Measurements from ENCODE around the gene POU6F1.

POU6F1 gene

DNA sequence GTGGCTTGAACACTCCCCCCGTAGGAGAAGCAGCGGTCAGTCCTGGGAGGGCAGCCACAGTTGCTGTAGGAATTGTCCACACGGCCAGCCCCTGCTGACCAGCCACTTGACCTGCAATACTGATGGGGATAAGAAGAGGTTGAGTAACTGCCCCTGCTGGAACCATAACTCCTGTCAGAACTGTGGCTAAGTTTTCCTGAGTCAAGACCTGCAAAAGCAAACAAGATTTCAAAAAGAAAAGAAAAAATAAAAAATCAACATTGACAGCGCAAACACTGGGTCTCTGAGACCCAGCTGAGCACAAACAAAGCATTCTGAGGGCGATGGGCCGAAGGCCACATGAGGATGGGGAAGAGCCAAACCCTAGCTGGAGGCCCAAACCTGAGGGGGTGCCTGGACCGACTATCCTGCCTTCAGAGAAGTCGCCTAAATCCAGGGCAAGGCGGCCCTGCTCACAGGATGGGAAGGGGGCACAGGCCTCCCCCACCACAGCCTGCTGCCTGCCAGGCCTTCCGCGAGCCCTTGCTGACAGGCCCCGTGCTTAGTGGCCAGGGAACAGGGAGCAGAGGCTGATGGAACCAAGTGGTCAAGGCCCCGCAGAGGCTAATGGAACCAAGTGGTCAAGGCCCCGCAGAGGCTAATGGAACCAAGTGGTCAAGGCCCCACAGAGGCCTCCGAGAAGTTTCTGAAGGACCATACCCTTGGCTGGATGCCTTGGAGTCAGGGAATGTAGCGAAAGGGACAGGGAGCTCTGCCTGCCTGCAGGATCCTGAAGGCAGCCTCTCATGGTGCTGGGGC is 19.1 kb downstream of the POU6F1 start:
- no peak for DNase-seq (ENCODE audit: low read depth in 2 of 2, low spot score in 1 of 2)

DNA sequence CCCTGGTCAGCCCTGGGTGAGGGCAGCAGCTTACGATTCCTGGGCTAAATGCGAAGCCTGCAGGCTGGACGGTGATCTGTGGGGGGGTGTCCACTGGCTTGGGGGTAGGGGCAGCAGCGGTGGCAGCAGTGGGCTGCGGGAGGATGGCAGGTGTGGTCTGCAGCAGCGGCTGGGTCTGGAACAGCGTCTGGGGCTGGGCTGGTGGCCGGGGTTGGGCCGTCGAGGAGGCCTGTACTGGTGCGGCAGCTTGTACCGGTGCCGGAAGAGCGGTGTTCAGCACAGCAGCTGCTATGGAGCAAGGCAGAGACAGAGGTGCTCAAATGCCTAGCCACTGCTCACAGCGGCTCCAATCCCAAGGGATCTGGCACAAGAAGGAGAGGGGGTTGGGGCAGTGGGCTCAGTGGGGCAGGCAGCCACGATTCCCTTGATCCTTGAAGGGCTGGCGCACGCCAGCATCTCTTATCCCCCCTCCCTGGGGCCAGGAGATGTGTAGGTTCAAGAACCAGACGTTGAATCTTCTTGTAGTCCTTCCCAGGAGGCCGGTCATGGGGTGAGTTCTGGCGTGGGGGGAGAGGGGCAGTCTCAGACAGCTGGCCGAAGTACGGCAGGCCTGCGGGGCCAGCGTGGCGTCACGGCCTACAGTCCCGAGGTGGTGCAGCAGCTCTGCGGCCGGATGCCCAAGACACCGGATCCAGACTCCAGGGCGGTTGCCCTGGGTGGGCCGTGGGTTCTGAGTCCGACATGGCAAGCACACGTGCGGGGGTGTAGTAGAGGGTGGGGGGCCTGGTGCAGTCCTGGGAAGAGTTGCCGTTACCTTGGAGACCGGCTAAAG is 19.9 kb downstream of the POU6F1 start:
- no peak for DNase-seq (ENCODE audit: low read depth in 2 of 2, low spot score in 1 of 2)

DNA sequence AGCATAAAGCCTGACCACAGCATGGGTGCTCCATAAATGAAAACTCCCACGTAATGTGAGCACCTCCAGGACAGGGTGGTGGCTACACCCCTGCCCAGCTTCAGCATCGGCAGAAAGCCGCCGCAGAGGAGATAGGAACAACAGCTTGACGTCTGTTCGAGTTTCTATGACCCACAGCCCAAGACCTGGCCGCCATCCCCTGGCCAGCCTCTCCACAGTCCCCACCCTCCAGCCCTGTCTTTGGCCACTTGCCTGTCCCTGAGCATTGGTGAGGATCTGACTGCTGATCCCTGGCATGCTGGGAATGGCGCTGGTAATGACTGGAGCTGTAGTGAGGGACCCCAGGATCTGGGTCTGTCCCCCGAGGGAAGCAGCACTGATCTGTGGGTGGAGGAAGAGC is 21.3 kb downstream of the POU6F1 start:
- DNase-seq (ENCODE audit: low read depth in 2 of 2, low spot score in 1 of 2) = no peak

DNA sequence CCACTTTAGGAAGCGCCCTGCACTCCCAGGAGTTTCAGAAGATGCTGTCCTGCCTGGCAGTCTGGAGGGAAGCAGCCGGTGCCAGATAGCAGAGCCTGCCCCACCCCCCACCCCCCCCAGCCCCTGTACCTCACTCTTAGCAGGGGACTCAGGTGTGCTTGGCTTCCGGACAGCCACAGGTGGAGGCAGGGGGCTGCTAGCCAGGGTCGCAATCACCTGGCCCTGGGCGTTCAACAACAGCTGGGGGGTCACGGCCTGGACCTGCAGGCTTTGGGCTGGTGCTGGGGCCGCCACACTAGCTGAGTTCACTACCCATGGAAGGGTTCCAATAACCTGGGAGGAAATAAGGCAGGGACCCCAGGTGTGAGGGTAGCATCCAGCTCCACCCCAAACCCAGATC is 22.0 kb downstream of the POU6F1 start:
- DNase-seq (ENCODE audit: low read depth in 2 of 2, low spot score in 1 of 2) = no peak

DNA sequence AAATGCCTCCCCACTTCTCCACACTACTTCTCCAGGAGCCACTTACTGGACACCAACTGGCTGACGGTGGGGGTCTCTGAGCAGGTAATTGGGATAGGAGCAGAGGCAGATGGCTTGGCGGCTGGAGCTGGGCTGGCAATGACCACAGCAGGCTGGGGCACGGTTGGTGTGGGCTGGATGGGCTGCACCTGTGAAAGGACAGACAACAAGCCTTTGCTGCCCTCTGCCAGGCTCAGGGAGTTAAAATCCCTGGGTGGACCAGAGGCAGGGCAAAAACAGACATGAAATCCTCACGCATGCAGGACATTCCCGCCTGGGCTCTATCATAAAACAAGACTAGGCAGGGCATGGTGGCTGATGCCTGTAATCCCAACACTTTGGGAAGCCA is 25.6 kb downstream of the POU6F1 start:
- no peak for DNase-seq (ENCODE audit: low read depth in 2 of 2, low spot score in 1 of 2)

DNA sequence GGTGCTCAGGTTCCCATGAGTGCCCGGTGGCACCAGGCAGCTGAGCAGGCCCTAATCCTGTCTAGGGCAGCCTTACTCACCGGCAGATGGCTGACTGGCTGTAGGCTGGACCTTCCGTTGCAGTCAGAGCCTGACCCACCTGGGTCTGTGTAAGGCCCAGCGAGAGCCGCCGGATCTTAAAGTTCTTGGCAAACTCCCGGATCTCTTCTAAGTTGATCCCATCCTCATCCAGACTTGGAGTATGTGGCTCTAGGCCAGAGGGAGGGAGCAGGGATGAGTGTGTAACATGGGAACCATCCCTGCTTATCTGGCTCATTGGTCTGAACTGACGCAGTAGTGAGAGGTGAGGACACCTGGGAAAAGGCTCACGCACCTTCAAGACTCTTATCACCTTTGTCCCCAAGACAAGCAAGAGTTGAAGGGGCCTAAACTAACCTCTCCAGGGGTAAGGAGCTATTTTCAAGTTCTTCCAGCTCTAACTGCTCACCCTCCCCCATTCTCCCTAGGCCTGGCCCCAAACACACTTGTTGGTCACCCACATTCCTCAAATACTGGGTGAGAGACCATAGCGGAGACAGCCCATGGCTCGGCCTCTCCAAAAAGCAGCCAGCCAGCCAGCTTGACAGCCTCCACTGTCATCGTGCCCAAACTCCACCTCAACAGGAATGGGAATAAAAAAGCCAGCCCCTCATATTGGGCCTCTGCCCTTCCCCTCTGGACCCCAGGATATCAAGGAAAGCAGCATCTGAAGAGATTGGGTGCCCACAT is 26.2 kb downstream of the POU6F1 start:
- DNase-seq (ENCODE audit: low read depth in 2 of 2, low spot score in 1 of 2) = no peak

DNA sequence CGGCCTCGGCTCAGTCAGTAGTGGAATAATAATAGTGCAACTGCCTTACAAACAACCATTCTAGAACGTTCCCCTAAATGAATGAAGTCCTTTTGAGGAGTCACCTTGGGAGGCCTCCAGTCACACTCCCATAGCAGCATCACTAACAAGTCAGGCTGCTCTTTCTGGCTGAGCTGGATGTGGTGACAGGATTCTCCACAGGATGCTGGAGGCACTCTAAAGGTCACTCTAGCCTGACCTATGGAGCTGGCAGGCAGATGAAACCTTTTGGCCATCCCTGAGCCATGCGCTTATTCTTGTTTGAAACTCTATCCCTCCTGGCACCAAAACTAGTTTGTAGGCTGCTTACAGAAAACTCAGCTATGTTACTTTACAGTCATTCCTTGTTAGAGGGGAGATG is 27.0 kb downstream of the POU6F1 start:
- DNase-seq (ENCODE audit: low read depth in 2 of 2, low spot score in 1 of 2) = no peak

DNA sequence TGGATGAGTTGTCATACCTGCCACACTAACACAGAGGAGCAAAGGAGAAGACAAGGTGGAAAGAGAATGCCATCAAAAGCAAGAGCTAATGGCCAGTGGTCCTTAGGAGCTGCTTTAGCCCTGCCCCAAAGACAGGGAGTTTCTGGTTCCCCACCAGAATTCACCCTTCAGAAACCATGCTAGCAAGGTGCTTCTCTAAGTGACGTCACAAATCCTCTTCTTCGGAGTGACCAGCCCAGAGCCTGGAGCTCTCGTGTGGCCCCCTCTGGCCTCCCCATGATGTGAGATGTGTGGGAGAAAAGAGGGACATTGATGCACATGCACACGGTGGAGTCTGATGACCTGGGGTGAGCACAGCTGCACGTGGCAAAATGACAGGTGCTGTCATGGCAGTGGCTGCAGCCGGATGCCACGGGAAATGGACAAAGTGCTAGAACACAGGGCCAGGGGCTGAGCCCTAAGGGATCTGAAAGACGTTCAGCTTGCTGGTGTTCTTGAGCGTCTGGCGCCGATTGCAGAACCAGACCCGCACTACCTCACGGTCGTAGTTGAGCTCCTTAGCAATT is 28.0 kb downstream of the POU6F1 start:
- no peak for DNase-seq (ENCODE audit: low read depth in 2 of 2, low spot score in 1 of 2)

DNA sequence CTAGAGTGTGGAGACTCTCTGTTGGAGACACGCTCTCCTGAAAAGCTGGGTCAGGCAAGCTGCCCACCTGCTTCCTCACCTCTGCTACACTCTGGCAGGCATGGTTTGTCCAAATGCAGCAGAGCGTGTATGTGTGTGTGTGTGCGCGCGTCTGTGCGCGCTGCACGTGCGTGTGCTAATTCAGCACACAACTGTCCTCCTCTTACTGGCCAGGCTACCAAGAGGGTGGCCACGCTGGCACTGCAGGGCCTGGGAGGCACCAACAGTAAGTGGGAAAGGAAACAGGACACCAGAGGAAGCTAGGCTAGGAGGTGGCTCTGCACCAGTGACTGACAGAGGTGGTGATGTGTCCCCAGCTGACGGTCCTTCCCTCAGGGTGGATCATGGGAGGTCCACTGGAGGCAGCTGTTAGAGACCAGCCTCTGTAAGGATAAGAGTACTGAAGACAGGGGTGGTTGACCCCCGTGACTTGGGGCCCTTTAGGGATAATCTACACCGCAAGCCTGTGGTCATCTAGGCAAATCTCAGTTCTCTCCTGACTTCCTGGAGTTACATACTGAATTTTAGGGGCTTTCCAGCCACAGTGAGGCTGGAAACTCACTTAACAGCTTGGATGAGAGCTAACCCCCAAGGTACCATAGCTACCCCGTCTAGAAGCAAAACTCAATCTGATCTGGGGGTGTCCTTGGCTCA is 29.4 kb downstream of the POU6F1 start:
- DNase-seq (ENCODE audit: low read depth in 2 of 2, low spot score in 1 of 2) = no peak

DNA sequence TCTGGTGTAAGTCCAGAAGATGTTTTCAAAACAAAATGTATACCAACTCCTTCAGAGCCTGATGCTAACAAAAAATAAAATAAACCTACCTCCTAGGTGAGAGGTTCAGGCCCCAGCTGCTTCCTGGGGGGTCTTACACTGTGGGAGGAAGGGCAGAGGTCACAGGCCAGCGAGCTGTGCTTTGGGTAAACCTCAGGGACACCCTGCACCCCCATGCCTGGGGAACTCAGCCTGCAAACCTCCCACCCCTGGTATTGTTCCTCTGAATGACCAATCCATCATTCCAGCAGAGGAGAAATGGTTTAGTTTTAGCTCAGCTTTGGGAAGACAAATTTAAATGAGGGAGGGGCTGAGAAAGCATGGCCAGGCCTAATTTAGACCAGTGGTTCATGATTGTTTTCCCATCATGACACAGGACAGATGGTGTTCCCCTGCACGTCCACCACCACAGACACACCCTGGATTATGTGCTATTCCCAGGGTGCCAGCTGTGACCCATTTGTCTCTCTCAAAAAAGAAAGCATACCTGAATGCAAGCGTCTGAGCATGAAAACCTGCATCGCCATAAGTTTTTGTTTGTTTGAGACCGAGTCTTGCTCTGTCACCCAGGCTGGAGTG is 30.4 kb downstream of the POU6F1 start:
- DNase-seq (ENCODE audit: low read depth in 2 of 2, low spot score in 1 of 2) = no peak

DNA sequence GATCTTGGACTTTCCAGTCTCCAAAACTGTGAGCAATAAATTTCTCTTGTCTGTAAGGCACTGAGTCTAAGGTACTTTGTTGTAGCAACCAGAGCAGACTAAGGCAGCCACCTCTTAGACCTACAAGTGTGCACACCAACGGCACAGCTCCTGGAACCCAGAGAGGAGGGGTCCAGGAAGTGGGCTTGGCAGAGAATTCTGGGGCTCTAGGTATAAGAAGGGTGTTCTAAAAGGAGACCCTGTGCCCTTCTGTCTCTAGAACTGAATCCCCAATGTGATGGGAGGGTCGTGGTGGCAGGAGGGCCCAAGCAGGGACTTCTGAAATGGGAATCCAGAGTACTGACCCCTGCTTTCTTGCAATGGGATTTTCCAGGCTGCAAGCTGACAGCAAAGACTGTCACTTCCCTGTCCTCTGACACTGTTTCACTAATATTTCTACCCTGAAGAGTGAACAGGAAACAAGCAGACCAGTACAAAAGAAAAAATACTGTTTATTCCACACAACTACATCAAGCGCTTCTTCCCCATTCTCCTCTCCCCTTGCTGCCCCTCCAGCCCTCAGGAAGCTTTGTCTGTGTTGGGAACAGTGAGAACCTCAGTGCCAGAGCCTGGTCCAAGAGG is 31.3 kb downstream of the POU6F1 start:
- DNase-seq (ENCODE audit: low read depth in 2 of 2, low spot score in 1 of 2) = no peak

DNA sequence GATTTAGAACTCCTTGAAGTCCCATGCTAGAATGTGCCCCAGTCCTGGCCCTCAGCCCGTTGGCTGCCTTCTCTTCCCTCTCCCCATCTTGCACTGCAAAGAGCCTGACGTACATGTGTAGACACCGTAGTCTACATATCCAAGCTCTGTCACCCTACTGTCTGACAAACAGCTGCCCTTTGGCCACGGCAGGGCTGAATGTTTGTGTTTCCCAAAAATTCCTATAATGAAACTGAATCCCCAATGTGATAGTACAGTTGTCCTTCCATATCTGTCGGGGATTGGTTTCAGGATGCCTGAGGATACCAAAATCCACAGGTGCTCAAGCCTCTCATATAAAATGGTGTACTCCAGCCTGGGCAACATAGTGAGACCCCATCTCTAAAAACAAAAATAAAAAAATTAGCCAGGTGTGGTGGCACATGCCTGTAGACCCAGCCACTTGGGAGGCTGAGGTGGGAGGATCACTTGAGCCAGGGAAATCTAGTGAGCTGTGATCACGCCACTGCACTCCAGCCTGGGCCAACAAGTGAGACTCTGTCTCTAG is 32.6 kb downstream of the POU6F1 start:
- no peak for DNase-seq (ENCODE audit: low read depth in 2 of 2, low spot score in 1 of 2)

DNA sequence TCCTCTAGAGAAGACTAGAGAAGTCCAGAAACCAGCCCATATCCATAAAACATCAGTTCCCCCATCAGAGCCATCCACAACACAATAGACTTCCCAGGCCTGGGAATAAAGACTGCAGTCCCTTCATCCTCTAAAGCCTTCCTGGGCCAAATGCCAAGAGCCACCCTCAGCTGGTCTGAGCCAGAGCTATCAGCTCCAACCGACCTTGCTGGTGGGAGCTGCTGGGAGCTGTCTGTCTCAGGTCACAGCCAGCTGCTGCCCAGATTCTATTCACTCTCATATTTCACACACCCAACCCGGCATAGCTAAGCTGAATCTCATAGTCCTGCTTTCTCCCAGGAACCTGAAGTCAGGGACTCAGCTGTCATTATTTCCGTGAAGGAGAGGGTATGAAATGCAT is 34.0 kb downstream of the POU6F1 start:
- DNase-seq (ENCODE audit: low read depth in 2 of 2, low spot score in 1 of 2) = no peak

DNA sequence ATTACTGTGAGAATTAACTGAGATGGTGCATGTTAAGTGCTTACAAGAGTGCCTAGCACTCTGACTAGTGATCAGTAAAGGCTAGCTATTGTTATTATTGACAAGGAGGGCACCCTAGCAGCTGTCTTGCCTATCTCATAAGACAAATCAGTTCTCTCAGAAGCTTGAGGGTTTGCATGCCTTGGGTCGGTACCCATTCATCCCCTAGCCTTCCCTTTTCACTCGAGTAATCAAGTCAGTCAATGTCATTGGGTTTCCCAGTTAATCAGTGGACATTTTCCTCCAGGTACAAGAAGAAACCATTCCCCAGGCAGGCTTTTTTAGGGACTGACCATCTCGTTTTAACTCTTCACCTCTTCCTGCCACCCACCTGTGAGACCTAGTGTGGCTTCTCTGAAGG is 34.5 kb downstream of the POU6F1 start:
- DNase-seq (ENCODE audit: low read depth in 2 of 2, low spot score in 1 of 2) = no peak

DNA sequence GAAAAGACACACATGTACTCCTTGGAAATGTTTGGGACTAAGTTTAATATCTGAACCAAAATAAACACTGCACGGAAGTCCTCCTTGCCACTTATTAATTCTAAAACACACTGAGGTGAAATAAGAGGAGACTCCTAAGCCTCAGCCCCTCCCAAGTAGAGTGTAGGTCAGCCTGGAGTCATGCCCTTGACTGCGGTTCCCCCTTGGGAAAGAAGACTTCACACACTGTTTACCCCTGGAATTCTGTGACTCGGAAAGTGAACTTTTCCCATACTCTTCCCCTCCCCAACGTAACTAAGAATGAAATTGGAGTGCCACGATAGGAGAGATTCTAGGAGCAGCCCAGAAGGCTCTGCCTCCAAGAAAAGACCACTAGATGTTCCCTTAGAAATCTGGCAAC is 36.3 kb downstream of the POU6F1 start:
- no peak for DNase-seq (ENCODE audit: low read depth in 2 of 2, low spot score in 1 of 2)

DNA sequence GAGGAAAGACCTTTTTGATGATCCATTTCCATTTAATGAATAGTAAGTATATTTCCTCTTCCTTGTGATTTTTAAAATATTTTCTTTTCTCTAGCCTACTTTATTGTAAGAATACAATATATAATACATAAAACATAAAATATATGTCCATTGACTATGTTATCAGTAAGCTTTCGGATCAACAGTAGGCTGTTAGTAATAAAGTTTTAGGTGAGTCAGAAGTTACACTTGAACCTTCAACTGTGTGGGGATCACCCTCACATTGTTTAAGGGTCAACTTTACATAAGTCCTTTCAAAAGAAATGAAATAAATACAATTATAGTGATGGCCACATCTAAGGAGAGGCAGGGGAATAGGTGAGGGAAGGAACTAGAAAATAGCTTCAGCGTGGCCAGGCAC is 40.0 kb downstream of the POU6F1 start:
- no peak for DNase-seq (ENCODE audit: low read depth in 2 of 2, low spot score in 1 of 2)

DNA sequence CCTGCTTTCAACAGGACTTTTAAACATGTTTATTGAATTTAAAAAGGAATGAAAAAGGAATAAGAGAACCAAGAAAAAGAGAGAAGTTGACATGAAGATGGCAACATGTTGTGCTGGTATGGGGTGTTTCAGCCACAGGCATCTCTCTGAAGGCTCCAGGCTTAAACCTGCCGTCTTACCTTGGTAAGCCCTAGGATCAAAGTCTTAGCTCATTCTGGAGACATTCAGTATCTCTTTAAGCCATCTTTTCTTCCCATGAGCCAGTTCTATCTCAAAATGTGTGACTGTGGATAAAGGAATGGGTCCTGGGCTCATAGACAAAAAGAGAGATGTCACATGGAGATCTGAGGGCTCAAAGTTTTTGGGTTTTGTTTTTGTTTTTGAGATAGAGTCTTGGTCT is 43.4 kb downstream of the POU6F1 start:
- DNase-seq (ENCODE audit: low read depth in 2 of 2, low spot score in 1 of 2) = no peak

DNA sequence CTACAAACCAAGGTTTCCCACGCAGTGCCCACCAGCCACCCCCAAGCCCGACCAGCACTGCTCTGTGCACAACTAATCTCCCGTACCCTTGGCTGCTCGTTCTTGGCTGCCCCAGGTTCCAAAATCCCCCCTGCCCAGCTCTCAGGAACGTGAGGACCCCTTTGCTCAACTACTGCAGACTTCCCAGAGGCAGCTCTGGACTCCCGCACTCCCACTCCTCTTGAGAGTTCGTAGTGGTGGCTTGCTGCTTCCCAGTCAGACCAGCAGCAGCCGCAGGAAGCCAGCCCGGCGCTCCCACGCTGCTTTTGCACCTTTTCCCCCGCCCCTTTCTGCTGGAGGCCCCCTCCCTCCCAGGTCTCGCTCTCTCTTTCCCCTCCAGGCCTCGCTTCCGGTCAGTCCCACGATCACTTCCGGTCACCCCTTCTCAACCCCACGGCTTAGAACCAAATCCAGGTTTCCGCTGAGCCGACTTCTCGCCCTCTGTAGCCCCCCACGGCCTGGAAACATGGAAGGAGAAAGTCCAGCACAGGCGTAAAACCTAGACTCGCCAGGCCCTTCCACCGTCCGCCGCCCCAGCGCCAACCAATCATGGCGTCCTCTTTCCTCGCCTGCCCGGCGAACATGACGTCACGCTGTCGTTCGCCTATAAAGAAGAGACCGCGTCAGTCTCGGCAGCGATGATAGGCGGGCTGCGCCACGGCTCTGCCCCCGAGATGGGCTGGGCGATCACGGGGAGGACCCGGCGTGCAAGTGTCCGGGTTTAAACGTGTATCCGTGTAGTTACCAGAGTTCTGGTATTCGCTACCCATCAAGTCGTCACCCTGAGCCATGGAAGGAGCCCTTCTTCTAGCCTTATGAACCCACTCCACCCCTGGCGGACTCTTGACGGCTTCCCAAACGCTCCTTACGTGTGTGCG is 45.1 kb downstream of the POU6F1 start, which contains the start of gene TFCP2:
TFCP2 (minus strand) TSS at position 621 of the 917 bp plus-strand sequence. CDS start 713 bp downstream, outside the sequence.
- DNase-seq (ENCODE audit: low read depth in 2 of 2, low spot score in 1 of 2) = peak; percentile 72 to 86

Data from stimulated activated CD8-positive, alpha-beta memory T cell treated with anti-CD3 and anti-CD28 coated beads, Interleukin-4, amount 100 ng/mL, for 1 hour (primary cell).